Measurements from ENCODE around the gene CNPY3. TPM values are rescaled to one million over a fixed set of nuclear protein-coding genes. Genes with fewer than 3 reads are reported as not detected.
"Not testable (repeated sequence)": the region's sequence is repeated elsewhere in the genome, so short reads cannot be mapped to it uniquely, and the experiment has no call there.

The CNPY3 gene
- total and polyA plus RNA-seq, 10 of the 15 experiments (the other 5 are each of a cell fraction or from before 2014, with no cell fraction given): 7.2 to 102 (median 73.6) TPM

DNA sequence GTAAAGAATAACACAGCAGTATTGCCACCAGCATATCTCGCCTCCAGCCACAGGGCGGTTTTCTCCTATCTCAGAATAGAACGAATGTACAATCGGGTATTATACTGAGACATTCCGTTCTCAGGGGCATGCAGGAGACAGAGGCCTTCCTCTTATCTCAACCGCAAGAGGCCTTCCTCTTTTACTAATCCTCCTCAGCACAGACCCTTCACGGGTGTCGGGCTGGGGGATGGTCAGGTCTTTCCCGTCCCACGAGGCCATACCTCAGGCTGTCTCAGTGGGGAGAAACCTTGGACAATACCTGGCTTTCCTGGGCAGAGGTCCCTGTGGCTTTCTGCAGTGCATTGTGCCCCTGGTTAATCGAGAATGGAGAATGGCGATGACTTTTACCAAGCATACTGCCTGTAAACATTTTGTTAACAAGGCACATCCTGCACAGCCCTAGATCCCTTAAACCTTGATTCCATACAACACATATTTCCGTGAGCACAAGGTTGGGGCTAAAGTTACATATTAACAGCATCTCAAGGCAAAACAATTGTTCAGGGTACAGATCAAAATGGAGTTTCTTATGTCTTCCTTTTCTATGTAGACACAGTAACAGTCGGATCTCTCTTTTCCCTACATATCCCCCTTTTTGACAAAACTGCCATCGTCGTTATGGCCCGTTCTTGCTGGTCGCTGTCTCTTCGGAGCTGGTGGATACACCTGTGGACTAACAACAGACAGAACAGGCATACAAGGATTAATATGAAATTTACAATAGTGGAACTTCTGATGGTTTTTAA, 35.0 kb upstream of the CNPY3 start:
- peaks cover 15% of the 10 kb centered on the region for H3K4me1 ChIP-seq (ENCODE audit: control insufficient read depth, insufficient read depth, low read length)
- H4K20me1 ChIP-seq (ENCODE audit: control insufficient read depth, insufficient read depth); in situ Hi-C loops (cut with MboI); H3K27me3 ChIP-seq (replicated peaks in 1 of 2; ENCODE audit: control insufficient read depth in 2 of 2, insufficient read depth in 2 of 2, low read length in 1 of 2); H3K9ac ChIP-seq (ENCODE audit: control insufficient read depth, insufficient read depth, low read length); H3K9me3 ChIP-seq (replicated peaks; ENCODE audit: control insufficient read depth, insufficient read depth, low read length); H3K4me3 ChIP-seq; FAIRE-seq; H3K79me2 ChIP-seq (ENCODE audit: control insufficient read depth, insufficient read depth, low read length); H3K36me3 ChIP-seq (ENCODE audit: control insufficient read depth in 2 of 2, insufficient read depth in 2 of 2, low read length in 1 of 2); H3K4me2 ChIP-seq (ENCODE audit: control insufficient read depth, insufficient read depth); ATAC-seq; BruUV-seq (replicated peaks): not testable (repeated sequence)
- intact Hi-C loops (cut with micrococcal nuclease; ENCODE audit: unreplicated experiment): loop anchor here (5.0 kb wide), 1 partner anchor 112 kb away; the partner anchor contains the start of gene BICRAL
- TF ChIP-seq, protein P1, sequence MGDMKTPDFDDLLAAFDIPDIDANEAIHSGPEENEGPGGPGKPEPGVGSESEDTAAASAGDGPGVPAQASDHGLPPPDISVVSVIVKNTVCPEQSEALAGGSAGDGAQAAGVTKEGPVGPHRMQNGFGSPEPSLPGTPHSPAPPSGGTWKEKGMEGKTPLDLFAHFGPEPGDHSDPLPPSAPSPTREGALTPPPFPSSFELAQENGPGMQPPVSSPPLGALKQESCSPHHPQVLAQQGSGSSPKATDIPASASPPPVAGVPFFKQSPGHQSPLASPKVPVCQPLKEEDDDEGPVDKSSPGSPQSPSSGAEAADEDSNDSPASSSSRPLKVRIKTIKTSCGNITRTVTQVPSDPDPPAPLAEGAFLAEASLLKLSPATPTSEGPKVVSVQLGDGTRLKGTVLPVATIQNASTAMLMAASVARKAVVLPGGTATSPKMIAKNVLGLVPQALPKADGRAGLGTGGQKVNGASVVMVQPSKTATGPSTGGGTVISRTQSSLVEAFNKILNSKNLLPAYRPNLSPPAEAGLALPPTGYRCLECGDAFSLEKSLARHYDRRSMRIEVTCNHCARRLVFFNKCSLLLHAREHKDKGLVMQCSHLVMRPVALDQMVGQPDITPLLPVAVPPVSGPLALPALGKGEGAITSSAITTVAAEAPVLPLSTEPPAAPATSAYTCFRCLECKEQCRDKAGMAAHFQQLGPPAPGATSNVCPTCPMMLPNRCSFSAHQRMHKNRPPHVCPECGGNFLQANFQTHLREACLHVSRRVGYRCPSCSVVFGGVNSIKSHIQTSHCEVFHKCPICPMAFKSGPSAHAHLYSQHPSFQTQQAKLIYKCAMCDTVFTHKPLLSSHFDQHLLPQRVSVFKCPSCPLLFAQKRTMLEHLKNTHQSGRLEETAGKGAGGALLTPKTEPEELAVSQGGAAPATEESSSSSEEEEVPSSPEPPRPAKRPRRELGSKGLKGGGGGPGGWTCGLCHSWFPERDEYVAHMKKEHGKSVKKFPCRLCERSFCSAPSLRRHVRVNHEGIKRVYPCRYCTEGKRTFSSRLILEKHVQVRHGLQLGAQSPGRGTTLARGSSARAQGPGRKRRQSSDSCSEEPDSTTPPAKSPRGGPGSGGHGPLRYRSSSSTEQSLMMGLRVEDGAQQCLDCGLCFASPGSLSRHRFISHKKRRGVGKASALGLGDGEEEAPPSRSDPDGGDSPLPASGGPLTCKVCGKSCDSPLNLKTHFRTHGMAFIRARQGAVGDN (IDR thresholded peaks at IDR 0.05): peak; percentile 34; the same call in 1 of the 2 replicates
- TF ChIP-seq, protein P2, sequence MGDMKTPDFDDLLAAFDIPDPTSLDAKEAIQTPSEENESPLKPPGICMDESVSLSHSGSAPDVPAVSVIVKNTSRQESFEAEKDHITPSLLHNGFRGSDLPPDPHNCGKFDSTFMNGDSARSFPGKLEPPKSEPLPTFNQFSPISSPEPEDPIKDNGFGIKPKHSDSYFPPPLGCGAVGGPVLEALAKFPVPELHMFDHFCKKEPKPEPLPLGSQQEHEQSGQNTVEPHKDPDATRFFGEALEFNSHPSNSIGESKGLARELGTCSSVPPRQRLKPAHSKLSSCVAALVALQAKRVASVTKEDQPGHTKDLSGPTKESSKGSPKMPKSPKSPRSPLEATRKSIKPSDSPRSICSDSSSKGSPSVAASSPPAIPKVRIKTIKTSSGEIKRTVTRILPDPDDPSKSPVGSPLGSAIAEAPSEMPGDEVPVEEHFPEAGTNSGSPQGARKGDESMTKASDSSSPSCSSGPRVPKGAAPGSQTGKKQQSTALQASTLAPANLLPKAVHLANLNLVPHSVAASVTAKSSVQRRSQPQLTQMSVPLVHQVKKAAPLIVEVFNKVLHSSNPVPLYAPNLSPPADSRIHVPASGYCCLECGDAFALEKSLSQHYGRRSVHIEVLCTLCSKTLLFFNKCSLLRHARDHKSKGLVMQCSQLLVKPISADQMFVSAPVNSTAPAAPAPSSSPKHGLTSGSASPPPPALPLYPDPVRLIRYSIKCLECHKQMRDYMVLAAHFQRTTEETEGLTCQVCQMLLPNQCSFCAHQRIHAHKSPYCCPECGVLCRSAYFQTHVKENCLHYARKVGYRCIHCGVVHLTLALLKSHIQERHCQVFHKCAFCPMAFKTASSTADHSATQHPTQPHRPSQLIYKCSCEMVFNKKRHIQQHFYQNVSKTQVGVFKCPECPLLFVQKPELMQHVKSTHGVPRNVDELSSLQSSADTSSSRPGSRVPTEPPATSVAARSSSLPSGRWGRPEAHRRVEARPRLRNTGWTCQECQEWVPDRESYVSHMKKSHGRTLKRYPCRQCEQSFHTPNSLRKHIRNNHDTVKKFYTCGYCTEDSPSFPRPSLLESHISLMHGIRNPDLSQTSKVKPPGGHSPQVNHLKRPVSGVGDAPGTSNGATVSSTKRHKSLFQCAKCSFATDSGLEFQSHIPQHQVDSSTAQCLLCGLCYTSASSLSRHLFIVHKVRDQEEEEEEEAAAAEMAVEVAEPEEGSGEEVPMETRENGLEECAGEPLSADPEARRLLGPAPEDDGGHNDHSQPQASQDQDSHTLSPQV (IDR thresholded peaks at IDR 0.05): peak; percentile 67; the same call in 1 of the 2 replicates
- TF ChIP-seq EED (IDR thresholded peaks at IDR 0.05; ENCODE audit: low read depth) (0 out of 2 replicates have a peak, but pooled peaks have one; percentile 23), RUNX3 (IDR thresholded peaks at IDR 0.05; ENCODE audit: low read length) (peak; percentile 47), SPI1 (IDR thresholded peaks at IDR 0.05; ENCODE audit: borderline replicate concordance, insufficient read depth, low read depth, low read length) (peak; percentile 54)
- H2AFZ ChIP-seq (ENCODE audit: control insufficient read depth, low read depth, low read length): peak overlapping the region; percentile 86
- 0 out of 2 replicates have a peak overlapping the region, but pooled peaks have one; percentile 62 for H3K27ac ChIP-seq (ENCODE audit: control insufficient read depth, insufficient read depth)
- ChIA-PET RAD21 (ENCODE audit: unreplicated experiment) (interaction anchor here (1.2 to 1.4 kb wide), 2 partner anchors 233 to 249 kb away, joined by 3 to 4 read pairs; no protein-coding TSS in a partner anchor), CTCF (interaction anchor here (0.7 to 1.3 kb wide), 4 partner anchors 14 to 232 kb away, joined by 3 to 5 read pairs (median 4); partner anchors contain the start of gene RPL7L1), SMC1A (ENCODE audit: uncharacterized antibody, unreplicated experiment) (interaction anchor here (0.6 to 2.6 kb wide), 5 partner anchors 14 to 951 kb away, joined by 3 to 9 read pairs (median 4); partner anchors contain the start of genes RPL7L1 and TBCC), POLR2A (interaction anchor here (1.3 kb wide), 1 partner anchor 165 kb away, joined by 3 read pairs; no protein-coding TSS in a partner anchor)
- 40% methylated on average over 19 of the region's 19 CpGs for WGBS (ENCODE audit: insufficient coverage, insufficient replicate concordance, low lambda C conversion rate, missing lambda C conversion rate)
- DNase-seq (ENCODE audit: low read depth, low spot score): peak; percentile 15

All from GM12878 (cell line).